HG03354 (cell line): ENCODE results near the gene ZNF438.
"Not testable (repeated sequence)": the region's sequence is repeated elsewhere in the genome, so short reads cannot be mapped to it uniquely, and the experiment has no call there.

ENCODE experiments used
- ATAC-seq: cut with Tn5 transposase; IDR thresholded peaks from one replicate; pipeline ENCODE4 v1.9.1; 2021; ENCODE audit warnings: mild to moderate bottlenecking; ENCODE audit not compliant: unreplicated experiment, poor library complexity, severe bottlenecking

Gene ZNF438

DNA sequence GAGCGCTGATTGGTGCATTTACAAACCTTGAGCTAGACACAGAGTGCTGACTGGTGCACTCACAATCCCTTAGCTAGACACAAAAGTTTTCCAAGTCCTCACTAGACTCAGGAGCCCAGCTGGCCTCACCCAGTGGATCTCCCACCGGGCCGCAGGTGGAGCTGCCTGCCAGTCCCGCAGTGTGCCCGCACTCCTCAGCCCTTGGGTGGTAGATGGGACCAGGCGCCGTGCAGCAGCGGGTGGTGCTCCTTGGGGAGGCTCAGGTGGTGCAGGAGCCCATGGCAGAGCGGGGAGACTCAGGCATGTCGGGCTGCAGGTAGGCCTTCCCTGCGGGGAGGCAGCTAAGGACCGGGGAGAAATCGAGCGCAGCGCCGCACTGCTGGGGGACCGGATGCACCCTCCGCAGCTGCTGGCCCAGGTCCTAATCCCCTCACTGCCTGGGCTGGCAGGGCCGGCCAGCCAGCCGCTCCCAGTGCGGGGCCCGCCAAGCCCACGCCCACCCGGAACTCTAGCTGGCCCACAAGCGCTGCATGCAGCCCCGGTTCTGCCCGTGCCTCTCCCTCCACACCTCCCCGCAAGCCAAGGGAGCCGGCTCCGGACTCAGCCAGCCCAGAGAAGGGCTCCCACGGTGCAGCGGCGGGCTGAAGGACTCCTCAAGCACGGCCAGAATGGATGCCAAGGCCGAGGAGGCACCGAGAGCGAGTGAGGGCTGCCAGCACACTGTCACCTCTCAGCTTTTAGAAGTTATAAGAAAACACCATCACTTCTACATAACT is 128.9 kb downstream of the ZNF438 start:
- ATAC-seq, result no peak

DNA sequence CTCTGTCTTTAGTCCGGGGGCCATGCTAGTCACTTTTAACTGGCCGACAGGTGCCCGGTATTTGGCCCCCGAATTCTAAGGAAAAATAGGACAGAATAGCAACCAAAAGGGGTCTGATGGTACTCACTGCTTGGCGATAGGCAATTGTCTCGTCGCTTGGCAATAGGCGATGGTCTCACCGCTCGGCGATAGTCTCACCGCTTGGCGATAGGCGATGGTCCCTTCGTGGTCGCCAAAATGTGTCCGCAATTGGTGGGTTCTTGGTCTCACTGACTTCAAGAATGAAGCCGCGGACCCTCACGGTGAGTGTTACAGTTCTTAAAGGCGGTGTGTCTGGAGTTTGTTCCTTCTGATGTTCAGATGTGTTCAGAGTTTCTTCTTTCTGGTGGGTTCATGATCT is 130.2 kb downstream of the ZNF438 start:
- not testable (repeated sequence) for ATAC-seq

DNA sequence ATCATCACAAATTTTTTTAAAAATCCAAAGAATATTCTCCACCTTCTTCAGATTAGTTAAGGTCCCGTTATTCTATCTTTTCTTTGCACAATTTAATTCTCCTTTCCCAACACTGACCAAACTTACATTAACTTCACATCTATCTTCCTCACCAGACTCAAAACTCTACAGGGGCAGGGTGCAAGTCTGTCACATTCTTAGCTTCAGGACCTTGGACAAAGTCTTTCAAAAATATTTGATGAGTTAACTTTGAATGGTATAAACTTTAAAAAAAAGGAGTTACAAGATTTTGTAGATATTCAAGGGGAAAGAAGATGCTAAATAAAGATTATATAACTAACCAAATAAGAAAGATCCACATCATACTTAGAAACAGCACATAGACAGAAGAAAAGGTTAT is 132.7 kb downstream of the ZNF438 start:
- no peak for ATAC-seq

DNA sequence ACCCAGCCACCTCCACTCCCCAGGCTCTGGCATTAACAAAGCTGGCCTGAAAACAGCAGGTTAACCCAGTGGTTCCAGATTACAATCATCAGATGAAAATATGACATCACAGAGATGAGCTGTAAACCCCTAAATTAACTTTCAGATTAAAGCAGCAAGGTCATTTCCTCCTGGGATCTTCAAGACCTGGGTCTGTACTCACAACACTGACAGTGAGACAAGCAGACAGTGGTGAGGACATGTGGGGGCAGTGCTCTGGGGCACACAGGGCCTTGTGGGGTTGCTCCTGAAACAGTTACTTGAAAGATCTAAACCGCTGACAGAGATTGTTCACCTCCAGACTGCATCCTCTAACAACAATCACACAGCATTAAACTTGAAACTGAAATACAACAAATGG is 134.1 kb downstream of the ZNF438 start:
- no peak for ATAC-seq

DNA sequence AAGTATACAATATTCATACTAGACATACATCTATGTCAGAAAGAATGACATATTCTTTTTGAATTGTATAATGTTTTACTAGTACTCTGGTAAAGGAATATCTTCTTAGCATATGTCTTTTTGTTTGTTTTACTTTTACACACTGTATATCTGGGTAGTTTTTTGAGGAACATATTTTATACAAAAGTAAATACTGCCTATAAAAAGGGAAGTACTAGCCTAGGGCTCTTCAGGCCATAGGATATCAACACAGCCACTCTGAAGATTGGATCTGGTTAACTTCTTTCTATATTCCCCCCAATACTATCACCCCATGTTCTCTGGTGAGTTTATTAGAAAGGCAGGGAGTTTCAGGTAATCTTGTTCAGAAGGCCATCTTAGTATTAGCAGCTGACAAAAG is 134.6 kb downstream of the ZNF438 start:
- ATAC-seq, result no peak

DNA sequence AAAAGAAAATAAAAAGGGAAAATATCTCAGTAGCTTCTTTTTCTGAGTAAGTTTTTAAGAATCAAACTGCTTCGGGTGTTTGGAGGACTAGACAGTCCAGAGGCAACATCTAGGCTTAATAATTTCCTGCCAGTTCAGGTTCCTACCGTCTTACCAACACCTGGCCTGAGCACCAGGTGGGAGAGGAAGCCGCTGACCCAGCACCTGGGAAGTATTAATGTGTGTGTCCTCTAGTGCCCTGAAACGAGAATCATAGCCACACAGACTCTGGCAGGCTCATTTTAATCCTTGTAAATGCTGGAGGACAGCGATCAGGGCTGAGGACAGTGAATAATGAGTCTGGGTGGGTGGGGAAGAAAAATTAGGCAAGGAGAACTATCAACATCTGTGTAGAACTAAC is 137.4 kb downstream of the ZNF438 start:
- ATAC-seq, result no peak

DNA sequence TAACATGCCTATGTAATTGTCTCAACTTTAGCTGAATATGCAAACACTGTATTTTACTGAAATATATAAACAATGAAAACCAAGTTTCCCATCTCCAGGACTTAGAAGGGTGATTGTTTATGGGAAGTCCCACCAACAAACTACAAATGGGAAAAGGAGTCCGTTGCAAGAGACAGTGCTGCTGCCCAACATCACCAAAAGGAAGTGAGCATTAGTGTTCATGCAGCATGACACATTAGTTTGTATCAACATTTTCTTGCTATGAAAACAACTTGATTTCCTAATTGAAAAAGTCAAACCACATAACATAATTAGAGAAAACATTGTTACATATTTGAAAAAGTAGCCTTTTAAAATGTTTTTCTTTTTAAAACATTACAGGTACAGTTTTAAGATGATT is 138.5 kb downstream of the ZNF438 start:
- no peak for ATAC-seq

DNA sequence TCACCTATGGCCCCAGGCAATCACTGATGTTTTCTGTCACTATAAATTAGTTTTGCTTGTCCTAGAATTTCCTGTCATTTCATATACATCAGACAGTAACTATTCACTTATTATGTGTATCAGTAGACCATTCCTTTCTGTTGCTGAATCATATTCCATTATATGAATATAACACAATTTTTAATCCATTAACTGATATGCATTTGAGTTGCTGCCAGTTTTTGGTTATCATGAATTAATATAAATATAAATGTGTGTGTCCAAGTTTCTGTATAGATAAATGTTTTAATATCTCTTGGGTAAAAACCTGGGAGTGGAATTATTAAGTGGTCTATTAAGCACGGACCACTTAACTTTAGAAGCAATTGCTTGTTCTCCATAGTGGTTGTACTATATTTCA is 143.8 kb downstream of the ZNF438 start:
- ATAC-seq, result no peak

DNA sequence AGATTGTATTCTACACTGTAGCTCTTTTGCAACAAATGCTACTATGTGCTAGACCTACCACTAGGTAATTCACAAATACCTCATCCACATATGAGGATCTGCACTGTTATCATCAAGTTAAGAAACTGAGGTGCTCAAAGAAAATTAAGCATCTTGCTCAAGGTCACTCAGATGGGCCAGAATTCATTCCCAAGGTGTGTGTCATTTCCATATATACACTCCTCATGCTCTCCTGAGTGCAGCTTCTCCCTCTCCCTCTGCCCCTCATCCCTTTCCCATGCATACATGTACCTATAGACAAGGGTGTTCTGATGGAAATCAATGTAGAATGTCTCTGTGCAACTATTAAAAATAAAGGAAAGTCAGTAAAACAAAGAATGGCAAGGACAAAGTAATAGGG is 146.2 kb downstream of the ZNF438 start:
- ATAC-seq, result no peak

DNA sequence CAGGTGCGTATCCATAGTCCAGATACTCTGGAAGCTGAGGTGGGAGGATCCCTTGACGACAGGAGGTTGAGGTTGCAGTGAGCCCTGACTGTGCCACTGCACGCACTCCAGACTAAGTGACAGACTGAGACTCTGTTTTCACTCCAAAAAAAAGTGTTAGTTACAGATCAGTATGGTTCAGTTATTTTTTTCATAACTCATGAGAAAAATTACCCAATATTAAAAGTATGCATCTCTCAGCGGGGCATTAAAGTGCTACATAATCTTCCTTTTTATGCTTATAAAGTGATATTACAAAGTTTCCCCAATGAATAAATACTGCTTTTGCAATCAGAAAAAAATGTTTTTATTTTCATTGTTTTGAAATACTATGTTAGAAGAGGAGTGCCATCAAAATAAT is 147.9 kb downstream of the ZNF438 start:
- ATAC-seq, result no peak

DNA sequence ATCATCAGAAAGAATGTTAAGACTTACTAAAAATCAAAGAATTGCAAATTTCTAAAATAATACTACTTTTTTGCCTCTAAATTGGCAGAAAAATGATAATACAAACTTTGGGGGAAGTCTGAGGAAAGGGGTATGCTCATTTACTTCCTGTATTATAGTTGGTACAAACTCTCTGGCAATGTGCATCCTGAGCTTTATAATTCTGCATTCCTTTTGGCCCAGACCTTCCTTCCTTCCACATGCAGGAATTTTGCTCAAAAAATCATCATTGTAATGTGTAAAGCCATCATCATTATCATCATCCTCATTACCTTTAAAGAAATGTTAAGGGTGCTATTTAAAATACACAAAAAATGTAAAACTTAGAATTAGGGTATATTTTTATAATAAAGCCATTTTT is 148.5 kb downstream of the ZNF438 start:
- no peak for ATAC-seq

DNA sequence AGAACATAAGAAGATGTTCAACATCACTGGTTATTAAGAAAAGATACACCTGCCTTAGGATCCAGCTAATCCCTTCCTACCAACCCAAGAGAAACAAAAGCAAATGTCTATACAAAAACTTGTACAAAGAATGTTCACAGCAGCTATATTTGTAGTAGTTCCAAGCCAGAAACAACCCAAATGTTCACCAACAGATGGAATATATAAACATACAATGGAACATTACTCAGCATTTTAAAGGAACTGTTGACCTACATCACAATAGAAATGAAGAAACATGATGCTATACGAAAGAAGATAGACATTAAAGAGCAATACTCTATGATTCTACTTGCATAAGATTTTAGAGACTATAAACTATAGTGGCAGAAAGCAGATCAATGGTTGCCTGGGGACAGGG is 149.4 kb downstream of the ZNF438 start:
- ATAC-seq, result no peak

DNA sequence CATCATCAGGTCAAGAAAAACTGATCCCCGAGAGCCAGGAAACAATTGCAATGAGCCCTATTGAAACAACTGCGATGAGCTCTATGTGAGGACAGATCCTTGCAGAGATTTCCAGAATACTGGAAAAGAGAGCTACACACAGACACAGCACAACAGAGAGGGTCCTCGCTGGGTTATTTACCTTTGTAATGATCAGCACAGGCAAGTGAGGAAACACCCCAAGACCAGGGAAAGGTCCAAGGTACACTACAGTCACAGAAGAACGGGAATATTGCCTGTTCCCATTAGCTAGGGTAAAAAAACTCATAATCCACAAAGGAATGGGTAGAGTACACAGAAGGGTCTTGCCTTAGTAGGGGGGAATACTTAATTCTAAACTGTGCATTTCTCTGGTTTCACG is 152.7 kb downstream of the ZNF438 start:
- no peak for ATAC-seq

DNA sequence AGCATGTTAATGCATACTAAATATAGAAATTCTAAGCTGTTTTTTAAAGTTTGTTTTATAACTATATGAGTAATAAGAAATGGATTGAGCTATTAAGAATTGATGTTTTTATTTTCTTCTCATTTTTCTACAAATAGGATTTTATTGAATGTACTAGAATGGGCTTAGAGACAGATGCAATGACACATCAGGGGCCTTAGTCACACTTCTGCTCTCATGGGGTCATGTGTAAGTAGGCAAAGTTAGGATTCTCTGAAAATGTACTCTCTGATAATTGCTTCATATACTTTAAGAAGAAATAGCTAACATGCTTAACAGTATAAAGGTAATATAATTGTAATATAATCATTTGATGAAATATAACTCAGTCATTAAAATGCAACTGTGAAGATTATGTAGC is 154.6 kb downstream of the ZNF438 start:
- no peak for ATAC-seq

DNA sequence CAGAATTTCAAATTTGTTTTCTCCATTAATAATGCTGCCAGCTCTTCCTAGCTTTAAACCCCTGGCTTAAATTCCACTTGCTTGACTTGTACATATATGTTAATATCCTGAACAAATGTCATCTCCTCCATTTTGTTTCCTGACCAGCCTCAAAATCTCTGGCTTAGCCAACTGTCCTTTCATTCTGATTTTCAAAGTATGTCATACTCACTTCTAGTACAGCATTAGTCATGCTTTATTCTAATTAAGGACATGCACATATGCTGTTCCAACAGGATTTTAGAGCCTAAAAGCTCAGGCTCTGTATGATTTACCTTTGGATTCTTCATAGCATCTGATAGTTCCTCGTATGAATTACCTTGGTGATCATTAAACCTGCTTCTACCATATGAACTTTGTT is 158.3 kb downstream of the ZNF438 start:
- ATAC-seq, result no peak

DNA sequence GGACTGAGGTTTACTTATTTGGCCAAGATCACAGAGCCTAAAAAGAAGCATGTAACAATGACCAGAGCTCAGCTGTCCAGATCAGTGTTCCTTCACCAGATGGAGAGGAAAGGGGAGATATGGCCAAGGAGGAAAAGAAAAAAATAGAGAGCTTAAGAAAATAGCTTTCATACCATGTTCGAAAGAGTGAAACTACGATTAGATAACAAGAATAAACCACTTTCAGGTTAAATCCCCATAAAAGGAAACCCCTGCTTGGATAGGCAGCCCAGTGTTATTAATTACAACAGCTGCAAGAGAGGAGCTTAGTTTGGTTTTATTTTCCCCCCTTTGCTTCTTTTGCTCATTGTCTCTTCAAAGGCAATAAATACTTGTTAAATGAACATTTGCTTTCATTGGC is 160.8 kb downstream of the ZNF438 start:
- ATAC-seq, result no peak

DNA sequence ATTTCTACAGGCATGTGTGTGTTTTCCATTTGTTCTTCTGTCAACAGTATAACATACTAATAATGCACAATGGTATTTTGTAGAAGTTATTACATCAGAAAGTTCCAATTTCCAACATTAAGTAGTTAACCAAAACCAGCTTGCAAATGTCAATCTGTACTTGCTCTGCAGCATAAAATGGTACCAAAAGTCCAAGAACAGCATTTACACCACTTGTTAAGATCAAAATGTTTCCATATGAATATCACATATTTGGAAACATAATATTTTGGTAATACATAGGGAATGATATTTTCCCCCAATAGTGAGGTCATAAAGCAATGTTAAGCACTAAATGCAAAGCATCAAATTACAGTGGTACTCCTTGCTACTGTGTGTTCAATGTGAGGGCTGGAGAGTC is 162.1 kb downstream of the ZNF438 start:
- no peak for ATAC-seq

DNA sequence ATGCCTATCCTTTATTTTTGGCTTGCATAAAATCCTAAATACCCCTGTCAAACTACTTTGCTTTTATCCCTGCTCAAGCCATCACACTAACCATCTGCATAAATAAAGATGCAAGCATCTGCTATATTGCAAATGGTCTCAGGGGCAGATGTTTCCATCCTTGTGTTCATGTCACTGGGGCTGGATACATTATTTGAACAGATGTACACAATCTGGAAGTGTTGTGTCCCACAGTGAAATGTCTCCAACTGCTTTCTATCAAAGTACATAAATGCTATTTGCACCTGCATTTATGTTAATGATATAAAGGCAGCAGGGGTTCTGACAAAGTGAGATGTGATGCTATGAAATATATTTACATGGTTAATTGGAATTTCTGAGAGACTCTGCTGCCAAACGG is 163.1 kb downstream of the ZNF438 start:
- ATAC-seq, result no peak

DNA sequence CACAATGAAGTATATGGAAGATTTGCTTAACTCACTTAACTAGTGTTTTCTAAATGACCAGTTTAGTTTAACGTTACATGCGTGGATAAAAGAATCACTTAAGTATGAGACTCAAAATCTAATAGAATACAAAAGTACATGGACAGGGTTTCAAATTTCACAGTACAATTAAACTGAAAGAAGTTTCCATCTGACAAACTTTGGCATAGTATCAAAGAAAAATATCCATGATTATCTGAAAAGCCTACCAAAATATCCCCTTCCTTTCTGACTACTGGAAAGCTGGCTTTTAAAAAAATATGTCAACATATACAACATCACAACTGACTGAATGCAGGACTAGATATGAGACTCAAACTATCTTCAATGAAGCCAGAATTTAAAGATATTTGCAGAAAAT is 164.8 kb downstream of the ZNF438 start:
- ATAC-seq, result no peak

DNA sequence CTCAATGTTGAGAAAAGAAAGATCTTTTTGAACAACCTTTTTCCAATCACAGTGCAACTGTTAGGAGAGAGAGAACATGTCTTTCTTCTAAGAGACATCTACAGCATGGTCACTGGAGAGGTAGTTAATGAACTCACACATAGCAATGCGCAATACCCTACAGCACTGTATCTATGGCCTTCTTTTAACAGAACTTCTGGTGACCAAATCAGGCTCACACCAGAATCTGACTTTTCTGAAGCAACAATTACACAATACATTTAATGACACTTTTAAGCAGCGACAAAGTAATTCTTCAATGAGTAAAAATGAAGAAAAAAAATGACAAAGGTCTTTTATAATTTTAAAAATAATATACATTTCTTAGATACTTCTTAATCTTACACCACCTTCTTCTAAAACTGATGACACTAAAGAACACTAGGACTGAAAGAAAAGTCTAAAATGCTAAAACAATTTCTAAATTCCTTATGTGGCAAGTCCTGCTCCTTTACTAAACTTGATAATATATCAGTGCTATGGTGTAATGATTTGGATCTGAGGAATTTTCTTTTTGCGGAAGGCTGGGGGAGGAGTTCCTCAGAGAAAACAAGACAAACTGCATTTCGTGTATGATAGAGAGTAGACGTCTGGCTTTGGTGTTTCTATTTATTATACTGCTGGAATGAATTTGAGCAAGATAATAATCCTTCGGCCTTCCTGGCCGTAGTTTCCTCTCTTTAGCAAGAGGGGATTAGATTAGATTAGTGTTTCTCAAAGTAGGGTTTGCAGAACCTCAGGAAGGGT is 166.3 kb downstream of the ZNF438 start:
- ATAC-seq, result no peak

DNA sequence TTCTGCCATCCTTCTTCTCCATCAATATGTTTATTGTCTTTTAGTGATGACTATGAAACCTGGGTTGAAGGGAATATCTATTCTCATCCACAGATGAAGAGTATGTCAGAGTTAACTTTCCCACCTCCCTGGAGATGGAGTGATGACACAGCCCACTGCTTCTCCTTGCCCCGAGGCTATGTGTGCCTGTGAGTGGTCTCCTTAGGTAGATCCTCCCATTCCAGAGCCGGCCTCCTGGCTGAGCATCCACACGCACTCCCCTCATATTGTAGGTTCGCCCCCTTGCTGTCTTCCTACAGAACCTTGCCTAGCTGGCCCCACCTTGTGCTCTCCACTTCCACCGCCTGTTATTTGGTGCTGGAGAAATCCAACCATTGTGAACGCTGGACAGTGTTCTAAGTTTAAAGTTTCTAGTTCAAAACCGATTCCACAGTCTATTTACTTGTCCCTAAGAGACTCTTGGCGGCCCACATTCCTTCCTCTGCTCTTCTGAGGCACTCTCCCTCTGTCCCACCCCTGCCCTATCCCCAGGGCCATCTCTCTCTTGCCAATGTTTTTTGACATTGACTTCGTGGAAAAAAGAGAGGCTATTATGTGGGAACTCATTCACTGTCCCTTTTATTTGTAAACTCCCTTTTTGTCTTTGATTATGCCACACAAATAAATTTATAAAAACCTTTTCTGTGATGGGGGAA is 168.0 kb downstream of the ZNF438 start:
- ATAC-seq, result no peak
